Fibroblast of peridontal ligament (primary cell): ENCODE results near the gene CPNE9.

Experiments used
- DNase-seq: peaks from one replicate; pipeline ENCODE4 v3.0.0-alpha.2; 2010; ENCODE audit errors: extremely low read depth

The CPNE9 gene

DNA sequence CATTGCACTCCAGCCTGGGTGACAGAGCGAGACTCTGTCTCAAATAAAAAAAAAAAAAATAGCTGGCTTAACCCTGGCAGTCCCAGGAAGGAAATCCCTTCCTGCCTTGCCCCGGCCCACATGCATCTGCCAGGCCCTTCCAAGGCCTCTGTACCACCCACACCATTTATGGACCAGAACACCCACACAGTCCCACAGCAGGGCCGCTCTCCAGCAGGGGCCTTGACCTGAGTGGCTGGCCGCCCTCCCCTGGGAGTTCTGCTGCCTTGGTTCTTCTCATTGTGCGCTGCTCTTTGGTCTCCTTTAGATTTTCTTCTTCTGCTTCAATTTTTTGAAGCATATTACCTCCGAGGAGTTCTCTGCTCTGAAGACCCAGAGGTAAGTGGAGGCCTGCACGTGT is 16.1 kb upstream of the CPNE9 start:
- no peak for DNase-seq

DNA sequence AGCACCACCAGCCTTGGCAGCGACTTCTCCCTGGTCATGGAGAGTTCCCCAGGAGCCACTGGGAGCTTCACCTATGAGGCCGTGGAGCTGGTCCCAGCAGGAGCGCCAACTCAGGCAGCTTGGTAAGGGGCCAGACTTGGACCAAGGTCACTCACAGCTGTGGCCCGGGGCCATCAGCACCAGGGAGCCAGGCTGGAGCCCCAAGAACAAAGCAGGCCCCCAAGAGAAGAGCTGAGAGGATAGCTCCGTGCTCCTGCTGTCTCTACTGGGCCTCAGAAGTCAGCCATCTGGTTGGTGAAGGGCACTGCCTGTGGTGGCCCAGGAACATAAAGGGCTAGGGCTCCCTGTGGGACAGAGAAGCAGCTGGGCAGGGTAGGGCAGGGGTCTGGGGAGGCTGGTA is 14.7 kb upstream of the CPNE9 start:
- no peak for DNase-seq

DNA sequence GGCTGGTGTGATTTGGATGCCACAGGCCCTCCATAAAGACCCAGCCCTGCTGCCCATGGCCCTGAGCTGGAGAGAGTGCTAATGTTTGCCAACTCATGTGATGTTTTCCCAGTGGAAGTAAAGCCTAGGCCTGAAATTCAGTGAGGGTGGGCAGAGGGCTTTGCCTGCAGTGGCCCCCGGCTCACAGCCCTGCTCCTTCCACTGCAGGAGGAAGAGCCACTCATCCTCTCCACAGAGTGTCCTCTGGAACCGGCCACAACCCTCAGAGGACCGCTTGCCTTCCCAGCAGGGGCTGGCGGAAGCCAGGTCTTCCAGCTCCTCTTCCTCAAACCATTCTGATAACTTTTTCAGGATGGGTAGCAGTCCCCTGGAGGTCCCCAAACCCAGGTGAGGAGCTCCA is 13.9 kb upstream of the CPNE9 start:
- DNase-seq, result no peak

DNA sequence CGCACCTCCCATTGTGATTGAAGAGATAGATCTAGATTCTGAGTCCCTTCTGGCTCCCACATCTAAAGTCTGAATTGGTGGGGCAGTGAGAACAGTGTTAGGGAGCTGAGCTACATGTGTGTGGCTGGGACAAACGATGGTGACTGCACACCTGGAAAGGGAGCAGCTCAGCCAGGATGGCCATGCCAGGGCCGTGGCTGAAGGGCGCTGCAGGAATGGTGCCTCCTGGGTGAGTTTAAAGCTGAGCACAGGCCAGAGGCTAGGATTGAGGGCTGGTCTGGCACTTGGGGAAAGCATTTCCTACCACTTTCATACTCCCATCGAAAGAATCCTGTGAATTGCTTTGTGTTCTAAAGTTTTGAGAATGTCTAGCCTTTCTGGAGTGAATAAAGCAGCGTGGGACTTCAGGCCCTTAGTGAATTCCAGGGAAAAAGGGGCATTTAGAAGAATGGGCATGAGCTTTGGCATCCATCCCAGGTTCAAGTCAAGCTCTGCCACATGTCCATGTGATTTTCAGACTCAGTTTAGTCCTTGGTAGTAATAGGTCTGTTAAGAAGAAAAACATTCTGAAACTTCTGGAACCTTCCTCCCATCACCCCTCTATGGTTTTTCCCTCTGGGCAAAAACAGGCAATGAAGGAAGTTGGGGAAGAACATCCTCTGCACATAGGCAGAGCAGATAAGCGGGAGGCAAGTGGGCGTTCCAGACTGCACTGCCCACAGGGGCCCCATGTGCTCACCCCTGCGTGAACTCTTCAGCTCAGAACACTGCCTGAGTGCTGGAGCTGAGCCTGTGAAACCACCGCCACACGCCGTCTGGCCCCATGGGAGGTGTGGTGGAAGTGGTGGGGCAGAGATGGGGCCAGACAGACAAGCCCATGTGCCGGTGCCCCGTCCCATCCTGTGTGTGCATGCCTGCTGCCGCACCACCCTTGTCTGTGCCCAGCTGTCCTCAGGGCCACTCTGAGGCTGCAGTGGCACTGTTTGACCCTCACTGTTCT is 12.9 kb upstream of the CPNE9 start:
- DNase-seq, result no peak

DNA sequence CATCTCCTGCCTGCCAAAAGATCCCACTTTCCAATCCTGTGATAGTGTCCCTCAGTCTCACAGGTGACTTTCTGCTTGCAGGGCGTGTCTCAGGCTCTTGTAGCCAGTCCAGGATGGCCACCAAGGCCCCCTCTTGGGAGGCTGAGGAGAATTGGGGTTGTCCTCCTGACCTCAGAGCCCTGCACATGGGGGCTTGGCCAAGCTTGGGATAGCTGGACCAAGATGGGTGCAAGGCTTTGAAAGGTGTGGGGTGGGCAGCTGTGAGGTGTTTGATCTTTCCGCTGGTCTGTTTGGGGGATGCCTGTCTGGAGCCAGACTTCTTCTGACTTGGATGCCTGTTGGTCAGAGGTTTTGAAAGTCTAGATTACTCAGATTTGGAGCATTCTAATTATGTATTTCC is 12.0 kb upstream of the CPNE9 start:
- no peak for DNase-seq

DNA sequence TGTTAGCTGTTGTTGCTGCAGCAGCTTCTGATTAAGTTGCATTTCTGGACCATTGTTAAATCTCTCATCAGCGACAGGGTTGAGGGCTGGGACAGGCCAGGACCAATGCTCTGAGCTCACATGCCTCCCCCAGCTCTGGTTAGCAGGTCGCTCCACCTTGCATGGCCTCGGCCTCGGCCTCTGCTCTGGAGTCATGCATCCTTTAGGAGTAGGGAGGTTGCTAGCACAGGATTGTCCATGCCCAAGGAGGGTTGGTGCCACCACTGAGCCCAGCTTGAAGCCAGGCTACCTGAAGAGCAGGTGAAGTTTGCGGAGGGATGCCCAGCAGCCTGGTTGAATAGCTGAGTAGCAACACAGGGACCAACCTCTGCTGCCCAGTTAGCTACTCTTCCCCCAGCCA is 11.2 kb upstream of the CPNE9 start:
- no peak for DNase-seq

DNA sequence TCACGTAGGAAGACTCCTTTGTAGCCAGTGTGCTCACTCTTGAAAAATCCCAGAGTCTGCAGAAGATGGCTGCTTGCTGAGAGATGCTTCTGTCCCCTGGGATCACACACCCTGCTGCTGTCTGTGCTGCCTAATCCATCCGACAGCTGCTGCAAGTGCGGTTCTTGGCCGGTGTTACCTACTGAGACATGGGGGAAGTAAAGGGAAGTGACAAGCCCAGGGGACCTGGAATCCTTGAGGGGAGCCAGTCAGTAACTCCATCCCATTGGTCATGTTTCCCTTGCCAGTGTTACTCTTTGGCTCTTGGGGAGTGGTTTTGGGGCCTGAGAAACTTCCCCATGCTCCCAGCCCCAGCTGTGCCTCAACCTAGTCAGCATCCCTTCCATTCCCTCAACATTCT is 8.3 kb upstream of the CPNE9 start:
- no peak for DNase-seq

DNA sequence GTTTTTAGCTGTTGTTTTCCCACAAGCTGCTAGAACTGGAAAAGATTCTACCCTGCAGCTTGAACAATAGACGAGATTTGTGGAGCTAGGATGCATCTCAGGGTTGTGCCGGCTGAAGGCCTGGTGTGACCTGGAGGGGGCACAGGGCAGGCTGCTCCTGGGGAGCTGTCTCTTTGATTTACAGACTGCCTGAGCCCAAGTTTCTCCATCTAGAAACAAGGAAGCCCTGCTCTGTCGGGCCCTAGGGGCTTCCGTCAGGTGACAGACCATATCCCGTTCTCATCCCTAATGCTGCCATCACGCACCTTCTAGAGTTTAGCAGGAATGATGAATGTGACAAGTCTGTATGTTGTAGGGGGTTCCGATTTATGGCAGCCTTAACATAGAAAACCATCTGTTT is 7.9 kb upstream of the CPNE9 start:
- no peak for DNase-seq

DNA sequence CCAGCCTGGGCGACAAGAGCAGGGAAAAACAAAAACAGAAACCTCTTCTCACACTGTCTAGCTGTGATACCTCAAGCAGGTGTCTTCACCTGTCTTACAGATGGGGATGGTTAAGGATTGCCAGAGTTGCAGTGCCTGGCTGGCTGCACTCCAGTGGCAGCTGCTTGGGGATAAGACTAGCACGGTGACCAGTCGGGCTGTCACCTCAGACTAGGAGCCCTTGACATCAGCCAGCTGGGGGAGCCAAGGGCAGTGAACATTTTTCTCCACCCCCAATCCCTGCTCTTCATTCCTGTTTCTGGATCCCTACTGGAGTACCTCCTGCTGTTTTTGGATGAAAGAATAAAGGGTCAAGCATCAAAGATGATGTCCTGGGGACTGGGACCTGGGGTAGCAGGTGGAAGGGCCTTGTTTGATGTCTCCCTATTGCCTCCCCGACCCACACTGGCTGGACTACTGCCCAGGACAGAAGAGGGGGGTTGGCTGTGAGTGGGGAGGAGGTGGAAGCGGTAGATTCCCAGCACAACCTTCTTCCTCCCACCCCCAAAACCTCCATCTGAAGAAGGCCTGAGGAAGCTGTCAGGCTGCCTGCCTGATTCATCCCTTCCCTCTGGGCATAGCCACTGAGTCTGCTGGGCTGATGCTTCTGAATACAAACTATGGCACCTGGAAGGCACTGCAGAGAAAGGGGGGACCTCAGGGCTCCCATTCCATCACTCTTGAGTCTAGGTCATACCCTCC is 7.0 kb upstream of the CPNE9 start:
- DNase-seq, result no peak

DNA sequence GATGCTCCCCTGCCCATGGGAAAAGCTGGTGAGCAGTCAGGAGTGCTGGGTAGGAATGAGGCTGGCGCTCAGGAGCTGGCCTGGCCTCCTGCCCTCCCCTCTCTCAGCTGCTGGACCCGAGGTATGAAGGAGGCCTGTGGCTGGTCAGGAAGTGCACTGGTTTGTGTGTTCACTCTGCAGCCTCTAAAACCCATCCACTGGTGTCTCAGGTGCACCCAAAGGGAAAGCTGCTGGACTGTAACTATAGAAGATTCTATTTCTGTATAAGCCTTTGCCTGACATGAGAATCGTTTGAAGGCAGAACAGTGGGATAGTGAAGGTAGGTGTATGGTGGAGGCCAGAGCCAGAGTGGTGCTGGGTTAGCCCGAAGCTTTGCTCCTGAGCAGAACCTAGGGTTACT is 5.7 kb upstream of the CPNE9 start:
- DNase-seq, result no peak

DNA sequence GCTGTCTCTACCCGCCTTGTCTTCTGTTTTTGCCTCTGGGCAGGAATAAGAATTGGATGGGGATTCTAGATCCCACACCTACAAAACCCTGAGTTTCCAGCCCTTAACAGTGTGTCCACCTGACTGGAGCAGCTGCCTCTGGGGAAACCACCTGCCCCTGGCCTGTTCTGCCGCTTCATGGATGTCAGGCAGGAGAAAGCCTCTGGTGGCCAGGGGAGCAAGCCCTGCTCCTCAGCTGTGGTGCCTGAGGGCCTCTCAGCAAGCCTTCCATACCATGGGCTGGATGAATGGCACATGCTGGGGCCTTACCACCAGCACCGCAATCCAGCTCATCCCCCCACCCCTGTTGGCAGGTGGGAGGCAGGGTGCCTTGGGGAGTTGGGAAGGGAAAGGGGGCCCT is 5.3 kb upstream of the CPNE9 start:
- DNase-seq, result no peak

DNA sequence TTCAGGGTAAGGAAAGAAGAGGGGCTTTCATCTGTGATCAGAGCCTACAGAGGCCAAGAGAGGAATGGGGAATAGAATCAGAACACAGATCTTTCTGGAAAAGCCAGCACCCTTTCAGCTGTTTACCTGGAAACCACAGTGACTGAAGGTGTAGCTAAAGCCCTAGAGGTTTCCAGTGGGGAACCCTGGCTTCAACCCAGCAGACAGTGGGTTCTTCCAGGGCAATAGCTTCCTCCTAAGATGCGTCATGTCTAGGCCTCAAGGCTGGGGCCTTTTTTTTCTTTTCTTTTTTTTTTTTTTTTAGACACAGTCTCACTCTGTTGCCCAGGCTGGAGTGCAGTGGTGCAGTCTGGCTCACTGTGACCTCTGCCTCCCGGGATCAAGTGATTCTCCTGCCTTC is 3.1 kb upstream of the CPNE9 start:
- no peak for DNase-seq

DNA sequence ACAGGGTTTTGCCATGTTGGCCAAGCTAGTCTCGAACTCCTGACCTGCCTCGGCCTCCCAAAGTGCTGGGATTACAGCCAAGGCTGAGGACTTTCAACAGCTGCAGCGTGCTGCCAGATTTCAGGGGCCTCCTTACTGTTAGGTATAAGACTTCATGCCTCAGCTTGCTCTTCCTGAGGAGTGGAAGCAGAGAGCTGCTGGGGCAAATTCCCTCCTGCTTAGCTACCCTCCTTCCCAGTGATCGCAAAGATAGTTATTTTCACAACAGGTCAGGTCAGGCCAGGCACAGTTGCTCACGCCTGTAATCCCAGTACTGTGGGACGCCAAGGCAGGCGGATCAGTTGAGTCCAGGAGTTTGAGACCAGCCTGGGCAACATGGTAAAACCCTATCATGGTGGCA is 2.6 kb upstream of the CPNE9 start:
- DNase-seq, result no peak

DNA sequence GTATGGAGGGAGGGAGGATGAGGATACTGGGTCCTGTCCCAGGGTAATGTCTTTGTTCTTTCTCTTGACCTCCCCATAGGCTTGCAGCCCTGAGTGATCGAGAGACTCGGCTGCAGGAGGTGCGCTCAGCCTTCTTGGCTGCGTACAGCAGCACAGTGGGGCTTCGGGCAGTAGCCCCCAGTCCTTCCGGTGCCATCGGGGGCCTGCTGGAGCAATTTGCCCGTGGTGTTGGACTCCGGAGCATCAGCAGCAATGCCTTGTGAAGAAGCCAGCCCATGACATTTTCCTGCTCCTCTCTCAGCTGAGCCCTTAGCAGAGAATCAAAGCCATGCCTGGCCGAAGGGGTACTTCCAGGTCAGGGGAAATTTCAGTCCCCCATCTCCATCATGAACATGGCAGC is 1.9 kb upstream of the CPNE9 start:
- DNase-seq, result no peak

DNA sequence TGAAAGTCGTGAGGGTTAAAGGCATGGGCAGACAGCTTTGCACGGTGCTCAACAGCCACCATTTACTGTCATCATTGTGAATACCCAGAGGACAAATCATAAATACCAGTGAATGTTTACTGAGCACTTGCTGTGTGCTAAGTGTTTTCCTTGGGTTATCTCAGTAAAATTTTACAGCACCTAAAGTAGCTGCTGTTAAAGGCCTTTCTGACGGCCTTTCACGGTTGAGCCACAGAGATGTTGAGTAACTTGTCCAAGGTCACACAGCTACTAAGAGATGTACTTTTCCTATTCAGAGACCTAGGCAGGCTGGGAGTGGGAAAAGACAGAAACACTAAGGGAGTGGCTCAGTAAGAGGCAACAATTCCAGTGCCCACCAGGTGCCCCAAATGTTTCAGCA is 393 bp upstream of the CPNE9 start:
- DNase-seq, result no peak

DNA sequence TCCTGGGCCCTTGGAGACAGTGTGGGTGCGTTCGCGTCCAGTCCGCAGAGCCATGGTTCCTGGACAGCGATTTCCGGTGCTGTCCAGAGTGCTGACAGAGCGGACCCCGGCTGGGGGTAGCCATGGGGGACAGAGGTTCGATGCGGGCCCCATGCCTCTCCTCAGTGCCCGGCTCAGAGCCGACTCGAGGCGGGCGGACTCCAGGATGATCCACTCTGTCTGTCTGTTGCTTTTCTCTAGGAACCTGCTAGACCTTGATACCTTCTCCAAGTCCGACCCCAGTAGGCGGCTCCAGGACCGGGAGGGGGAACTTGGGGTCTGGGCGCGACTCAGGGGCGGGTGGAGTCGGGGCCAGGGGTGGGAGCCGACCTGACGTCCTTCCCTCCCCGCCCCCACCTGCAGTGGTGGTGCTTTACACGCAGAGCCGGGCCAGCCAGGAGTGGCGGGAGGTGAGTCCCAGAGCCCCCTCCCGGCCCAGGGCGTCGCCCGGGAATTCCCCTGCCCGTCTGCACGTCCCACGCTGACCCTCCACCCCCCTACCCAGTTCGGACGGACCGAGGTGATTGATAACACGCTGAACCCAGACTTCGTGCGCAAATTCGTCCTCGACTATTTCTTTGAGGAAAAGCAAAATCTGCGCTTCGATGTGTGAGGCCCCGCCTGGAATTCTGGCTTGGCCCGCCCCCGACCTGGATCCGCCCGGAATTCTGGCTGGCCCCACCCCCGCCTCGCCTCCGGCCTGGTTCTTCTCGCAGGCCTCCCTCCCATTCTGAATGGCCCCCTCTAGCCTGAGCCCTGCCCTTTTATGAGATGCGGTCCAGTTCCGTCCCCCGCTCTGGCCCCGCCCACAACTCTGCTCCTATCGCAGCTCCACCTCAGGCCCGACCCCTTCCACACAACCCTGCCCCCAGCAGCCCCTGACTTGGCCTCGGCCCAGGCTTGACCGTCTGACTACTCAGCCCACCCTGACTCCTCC is 1.0 kb downstream of the CPNE9 start:
- DNase-seq, result no peak

DNA sequence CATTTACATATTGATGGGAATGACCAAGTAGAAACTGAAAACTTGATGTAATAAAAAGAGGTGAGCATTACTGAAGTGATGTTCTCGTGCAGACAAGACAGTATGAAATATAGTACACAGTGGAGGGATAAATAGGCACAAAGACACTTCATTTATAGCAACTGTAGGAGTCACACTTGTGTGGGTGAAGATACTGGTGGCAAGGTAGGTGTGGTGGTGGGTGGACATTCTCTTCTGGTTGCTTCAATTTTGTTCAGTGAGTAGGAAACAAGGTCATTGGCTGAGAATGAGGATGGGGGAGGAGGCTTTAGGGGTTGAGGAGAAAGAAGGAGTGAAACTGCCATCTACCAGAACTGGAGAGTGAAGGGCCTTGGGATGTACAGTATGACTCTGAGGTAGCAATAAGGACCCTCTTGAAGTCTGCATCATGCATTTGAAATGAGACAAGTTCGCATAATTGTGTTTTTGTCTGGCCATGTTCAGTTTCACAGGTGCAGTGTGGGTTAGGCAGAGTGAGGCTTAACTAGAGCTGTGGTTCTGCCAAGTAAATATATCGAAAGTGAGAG is 6.6 kb downstream of the CPNE9 start:
- no peak for DNase-seq

DNA sequence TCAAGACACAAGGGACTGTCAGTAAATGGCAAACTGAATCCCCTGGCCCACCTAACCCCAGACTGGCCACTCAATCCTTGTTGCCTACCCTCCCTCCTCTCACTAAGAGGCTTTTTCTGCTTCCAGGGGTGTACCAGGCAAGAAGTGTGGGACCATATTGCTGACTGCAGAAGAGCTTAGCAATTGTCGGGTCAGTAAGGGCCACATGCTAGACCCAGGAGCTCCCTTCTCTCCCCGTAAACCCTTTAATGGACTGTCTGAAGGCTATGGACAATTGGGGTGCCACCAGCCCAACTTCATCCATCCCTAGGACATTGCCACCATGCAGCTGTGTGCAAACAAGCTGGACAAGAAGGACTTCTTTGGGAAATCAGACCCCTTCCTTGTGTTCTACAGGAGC is 8.8 kb downstream of the CPNE9 start:
- no peak for DNase-seq

DNA sequence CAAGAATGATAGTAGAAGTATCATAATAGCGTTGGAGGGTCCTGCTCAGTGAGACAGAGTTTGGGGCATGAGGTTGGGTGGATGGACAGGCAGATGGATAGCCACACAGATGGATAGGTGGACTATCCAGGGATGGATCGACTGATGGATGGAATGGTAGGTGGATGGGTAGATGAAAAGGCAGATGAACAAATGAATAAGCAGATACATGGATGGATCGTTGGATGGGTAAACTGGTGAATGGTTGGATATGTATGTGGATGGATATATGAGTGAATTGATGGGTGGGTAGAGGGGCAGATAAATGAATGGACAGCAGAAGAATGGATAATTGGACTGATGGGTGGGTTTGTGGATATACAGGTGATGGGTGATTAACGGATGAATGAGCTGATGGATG is 9.5 kb downstream of the CPNE9 start:
- DNase-seq, result no peak

DNA sequence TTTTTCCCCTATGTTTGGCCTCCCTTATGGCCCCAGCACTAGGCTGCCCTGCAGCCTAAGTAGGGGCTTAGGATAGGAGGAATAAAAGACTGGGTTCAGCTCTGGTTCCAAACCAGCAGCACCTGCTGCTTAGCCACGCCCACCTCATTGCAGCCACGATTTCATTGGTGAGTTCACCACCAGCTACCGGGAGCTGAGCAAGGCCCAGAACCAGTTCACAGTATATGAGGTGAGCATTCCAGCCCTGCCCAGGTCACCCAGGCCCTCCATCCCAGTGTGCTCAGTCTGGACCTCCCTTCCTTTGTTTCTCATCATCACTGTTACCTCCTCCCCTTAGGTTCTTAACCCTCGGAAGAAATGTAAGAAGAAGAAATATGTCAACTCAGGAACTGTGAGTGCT is 11.5 kb downstream of the CPNE9 start:
- DNase-seq, result no peak

DNA sequence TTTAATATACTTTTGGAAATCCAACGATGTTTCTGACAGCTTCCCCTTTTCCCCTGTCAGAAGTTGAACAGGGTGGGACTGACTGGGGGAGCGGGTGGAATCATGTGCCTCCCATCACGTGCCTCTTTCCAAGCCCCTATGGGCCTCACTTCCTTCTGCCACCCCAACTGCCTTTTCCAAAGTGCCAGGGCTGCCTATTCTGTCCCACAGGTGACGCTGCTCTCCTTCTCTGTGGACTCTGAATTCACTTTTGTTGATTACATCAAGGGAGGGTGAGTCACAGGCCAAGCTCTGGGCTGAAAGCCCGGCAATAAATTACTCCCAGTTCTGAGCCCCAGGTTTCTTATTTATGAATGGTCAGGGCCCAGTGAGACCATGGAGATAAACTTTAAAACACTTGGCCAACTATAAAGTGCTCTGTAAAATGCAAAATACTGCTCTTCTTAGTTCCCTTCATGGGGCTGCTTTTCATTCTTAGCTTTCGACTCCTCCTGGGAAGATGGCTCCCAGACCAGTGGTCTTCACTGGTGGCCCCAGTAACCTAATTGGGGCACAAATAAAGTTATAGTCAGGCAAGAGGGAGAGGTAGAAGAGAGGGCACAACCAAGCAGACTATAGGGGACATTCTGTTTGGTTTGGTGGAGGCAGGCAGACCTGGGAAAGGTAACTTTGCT is 12.3 kb downstream of the CPNE9 start:
- DNase-seq, result peak; percentile 97
